ENCODE results near the gene APOBEC3A. TPM values are rescaled to one million over a fixed set of nuclear protein-coding genes. Genes with fewer than 3 reads are reported as not detected.
A peak's percentile ranks its signal among the peaks of the same experiment; 100 is the strongest.

The APOBEC3A gene
- total and polyA plus RNA-seq, 5 experiments from 2014 or later: not detected

GRCh38 chr22:38935023-38935422, 22.4 kb upstream of the APOBEC3A start:
- no peak overlapping the region for H3K4me3 Mint-ChIP-seq
- POLR2A ChIA-PET: no interaction called here
- peaks cover 10 to 41% (median 20%) of the 10 kb centered on the region in 5 donors for H3K27me3 Mint-ChIP-seq
- no peak for ATAC-seq
- H3K9me3 Mint-ChIP-seq: peaks cover 0 to 3% (median 0%) of the 10 kb centered on the region in 9 donors
- no peak for DNase-seq
- peaks cover 0 to 5% (median 0%) of the 10 kb centered on the region in 4 donors for H3K4me1 Mint-ChIP-seq
- no peaks in the 10 kb centered on the region for H3K36me3 Mint-ChIP-seq
- H3K27ac Mint-ChIP-seq: peak overlapping the region in 1 of 10 donors; percentile 44

GRCh38 chr22:38935616-38936015, 21.8 kb upstream of the APOBEC3A start:
- H3K4me3 Mint-ChIP-seq: no peak overlapping the region
- peaks cover 0 to 3% (median 0%) of the 10 kb centered on the region in 9 donors for H3K9me3 Mint-ChIP-seq
- H3K27me3 Mint-ChIP-seq: peaks cover 10 to 41% (median 20%) of the 10 kb centered on the region in 5 donors
- H3K36me3 Mint-ChIP-seq: no peaks in the 10 kb centered on the region
- no peak for ATAC-seq
- no peak for DNase-seq
- POLR2A ChIA-PET: no interaction called here
- H3K4me1 Mint-ChIP-seq: peaks cover 0 to 5% (median 0%) of the 10 kb centered on the region in 4 donors
- no peak overlapping the region for H3K27ac Mint-ChIP-seq

GRCh38 chr22:38936562-38936961, 20.8 kb upstream of the APOBEC3A start:
- Mint-ChIP-seq H3K4me3 (no peak overlapping the region), H3K9me3 (peaks cover 0 to 3% (median 0%) of the 10 kb centered on the region in 9 donors), H3K4me1 (peaks cover 4 to 9% (median 8%) of the 10 kb centered on the region in 4 donors), H3K27me3 (peaks cover 10 to 44% (median 24%) of the 10 kb centered on the region in 5 donors), H3K27ac (no peak overlapping the region), H3K36me3 (no peaks in the 10 kb centered on the region)
- DNase-seq: no peak
- POLR2A ChIA-PET: no interaction called here
- no peak for ATAC-seq

GRCh38 chr22:38937036-38937435, 20.4 kb upstream of the APOBEC3A start:
- Mint-ChIP-seq H3K27ac (no peak overlapping the region), H3K27me3 (peaks cover 14 to 49% (median 28%) of the 10 kb centered on the region in 5 donors), H3K36me3 (no peaks in the 10 kb centered on the region), H3K4me1 (peaks cover 9 to 14% (median 13%) of the 10 kb centered on the region in 4 donors), H3K4me3 (no peak overlapping the region), H3K9me3 (peaks cover 0 to 3% (median 0%) of the 10 kb centered on the region in 9 donors)
- no peak for ATAC-seq
- no peak for DNase-seq
- POLR2A ChIA-PET: no interaction called here

GRCh38 chr22:38937541-38937940, 19.9 kb upstream of the APOBEC3A start:
- POLR2A ChIA-PET: no interaction called here
- H3K4me3 Mint-ChIP-seq: no peak overlapping the region
- peaks cover 12 to 19% (median 14%) of the 10 kb centered on the region in 4 donors for H3K4me1 Mint-ChIP-seq
- H3K9me3 Mint-ChIP-seq: no peaks in the 10 kb centered on the region
- peaks cover 15 to 54% (median 30%) of the 10 kb centered on the region in 5 donors for H3K27me3 Mint-ChIP-seq
- DNase-seq (no peak), ATAC-seq (no peak)
- peak overlapping the region in 2 of 10 donors; percentile 43 for H3K27ac Mint-ChIP-seq
- no peaks in the 10 kb centered on the region for H3K36me3 Mint-ChIP-seq

GRCh38 chr22:38938221-38938620, 19.2 kb upstream of the APOBEC3A start:
- no peaks in the 10 kb centered on the region for H3K9me3 Mint-ChIP-seq
- H3K27me3 Mint-ChIP-seq: peaks cover 18 to 61% (median 32%) of the 10 kb centered on the region in 5 donors
- no peaks in the 10 kb centered on the region for H3K36me3 Mint-ChIP-seq
- ATAC-seq: no peak
- DNase-seq: no peak
- POLR2A ChIA-PET: interaction anchor here (0.6 kb wide), 1 partner anchor 83 kb away, joined by 4 read pairs; the partner anchor contains the start of gene APOBEC3D
- no peak overlapping the region for H3K4me3 Mint-ChIP-seq
- H3K27ac Mint-ChIP-seq: no peak overlapping the region
- peaks cover 14 to 24% (median 16%) of the 10 kb centered on the region in 4 donors for H3K4me1 Mint-ChIP-seq

GRCh38 chr22:38938925-38939324, 18.5 kb upstream of the APOBEC3A start:
- Mint-ChIP-seq H3K27me3 (peaks cover 22 to 64% (median 36%) of the 10 kb centered on the region in 5 donors), H3K27ac (no peak overlapping the region), H3K9me3 (no peaks in the 10 kb centered on the region), H3K4me3 (no peak overlapping the region), H3K4me1 (peaks cover 19 to 29% (median 20%) of the 10 kb centered on the region in 4 donors), H3K36me3 (peaks cover 0 to 4% (median 0%) of the 10 kb centered on the region in 3 donors)
- POLR2A ChIA-PET: interaction anchor here (0.6 kb wide), 1 partner anchor 82 kb away, joined by 4 read pairs; the partner anchor contains the start of gene APOBEC3D
- DNase-seq: no peak
- no peak for ATAC-seq

GRCh38 chr22:38940811-38941384, 16.5 kb upstream of the APOBEC3A start:
- Mint-ChIP-seq H3K4me3 (peak overlapping the region in 3 of 10 donors; percentile 57 to 82 (median 82)), H3K9me3 (no peaks in the 10 kb centered on the region), H3K27ac (peak overlapping the region in 1 of 10 donors; percentile 51), H3K27me3 (peaks cover 20 to 66% (median 47%) of the 10 kb centered on the region in 5 donors), H3K4me1 (peaks cover 19 to 29% (median 20%) of the 10 kb centered on the region in 4 donors), H3K36me3 (peaks cover 0 to 4% (median 0%) of the 10 kb centered on the region in 3 donors)
- POLR2A ChIA-PET: no interaction called here
- ATAC-seq: no peak
- DNase-seq: no peak

GRCh38 chr22:38941488-38941987, 15.9 kb upstream of the APOBEC3A start:
- Mint-ChIP-seq H3K9me3 (no peaks in the 10 kb centered on the region), H3K27me3 (peaks cover 26 to 66% (median 53%) of the 10 kb centered on the region in 5 donors), H3K27ac (peak overlapping the region in 3 of 10 donors; percentile 17 to 51 (median 27)), H3K36me3 (peaks cover 0 to 4% (median 0%) of the 10 kb centered on the region in 3 donors), H3K4me1 (peaks cover 19 to 30% (median 20%) of the 10 kb centered on the region in 4 donors), H3K4me3 (peak overlapping the region; percentile 46 to 82 (median 75))
- POLR2A ChIA-PET: no interaction called here
- peak in 1 of 2 donors; percentile 58 for ATAC-seq
- DNase-seq: no peak

GRCh38 chr22:38942702-38943101, 14.7 kb upstream of the APOBEC3A start:
- DNase-seq (no peak), ATAC-seq (no peak)
- Mint-ChIP-seq H3K27ac (peak overlapping the region in 1 of 10 donors; percentile 7), H3K36me3 (peaks cover 0 to 4% (median 0%) of the 10 kb centered on the region in 3 donors), H3K4me3 (peak overlapping the region in 5 of 10 donors; percentile 3 to 80 (median 24)), H3K4me1 (peaks cover 17 to 35% (median 20%) of the 10 kb centered on the region in 4 donors), H3K27me3 (peaks cover 28 to 72% (median 57%) of the 10 kb centered on the region in 5 donors), H3K9me3 (no peaks in the 10 kb centered on the region)
- POLR2A ChIA-PET: no interaction called here

GRCh38 chr22:38943201-38943600, 14.2 kb upstream of the APOBEC3A start:
- POLR2A ChIA-PET: no interaction called here
- Mint-ChIP-seq H3K4me1 (peaks cover 14 to 36% (median 20%) of the 10 kb centered on the region in 4 donors), H3K36me3 (peaks cover 0 to 4% (median 0%) of the 10 kb centered on the region in 3 donors), H3K9me3 (no peaks in the 10 kb centered on the region), H3K27me3 (peaks cover 28 to 72% (median 57%) of the 10 kb centered on the region in 5 donors), H3K4me3 (peak overlapping the region in 5 of 10 donors; percentile 10 to 80 (median 22)), H3K27ac (no peak overlapping the region)
- DNase-seq (peak in 1 of 10 donors; percentile 11), ATAC-seq (no peak)

GRCh38 chr22:38943882-38944281, 13.5 kb upstream of the APOBEC3A start:
- peak overlapping the region in 1 of 10 donors; percentile 40 for H3K4me3 Mint-ChIP-seq
- POLR2A ChIA-PET: no interaction called here

GRCh38 chr22:38944653-38945052, 12.8 kb upstream of the APOBEC3A start:
- Mint-ChIP-seq H3K27me3 (peaks cover 28 to 72% (median 58%) of the 10 kb centered on the region in 5 donors), H3K9me3 (no peaks in the 10 kb centered on the region)

More at GRCh38 chr22:38943882-38944281, 13.5 kb upstream of the APOBEC3A start:
- Mint-ChIP-seq H3K27ac (no peak overlapping the region), H3K4me1 (peaks cover 14 to 36% (median 20%) of the 10 kb centered on the region in 4 donors), H3K9me3 (no peaks in the 10 kb centered on the region), H3K36me3 (peaks cover 0 to 4% (median 0%) of the 10 kb centered on the region in 3 donors), H3K27me3 (peaks cover 28 to 73% (median 58%) of the 10 kb centered on the region in 5 donors)
- DNase-seq (no peak), ATAC-seq (no peak)

More at GRCh38 chr22:38944653-38945052, 12.8 kb upstream of the APOBEC3A start:
- DNase-seq: peak in 1 of 10 donors; percentile 44
- Mint-ChIP-seq H3K4me3 (no peak overlapping the region), H3K36me3 (peaks cover 0 to 4% (median 0%) of the 10 kb centered on the region in 3 donors), H3K4me1 (peaks cover 14 to 36% (median 20%) of the 10 kb centered on the region in 4 donors), H3K27ac (no peak overlapping the region)
- POLR2A ChIA-PET: no interaction called here
- no peak for ATAC-seq
